ENCODE data around the gene TBC1D10A. TPM values are rescaled to one million over a fixed set of nuclear protein-coding genes. Genes with fewer than 3 reads are reported as not detected.

Gene TBC1D10A
- total RNA-seq, 1 donor from 2014 or later = 29.6 TPM

GRCh38 chr22:30252411-30253204 is 74.1 kb downstream of the TBC1D10A start:
- no peak overlapping the region for H3K4me3 ChIP-seq
- no peaks in the 10 kb centered on the region for H3K27me3 ChIP-seq
- H3K36me3 ChIP-seq = no peaks in the 10 kb centered on the region
- intact Hi-C loops (cut with DNase I) = no loop called here
- TF ChIP-seq CTCF (IDR thresholded peaks at IDR 0.05) = no peak
- DNase-seq = no peak
- no peaks in the 10 kb centered on the region for H3K9me3 ChIP-seq
- H3K27ac ChIP-seq = no peak overlapping the region
- ATAC-seq = peak; percentile 1
- H3K4me1 ChIP-seq = peaks cover 26% of the 10 kb centered on the region

DNA sequence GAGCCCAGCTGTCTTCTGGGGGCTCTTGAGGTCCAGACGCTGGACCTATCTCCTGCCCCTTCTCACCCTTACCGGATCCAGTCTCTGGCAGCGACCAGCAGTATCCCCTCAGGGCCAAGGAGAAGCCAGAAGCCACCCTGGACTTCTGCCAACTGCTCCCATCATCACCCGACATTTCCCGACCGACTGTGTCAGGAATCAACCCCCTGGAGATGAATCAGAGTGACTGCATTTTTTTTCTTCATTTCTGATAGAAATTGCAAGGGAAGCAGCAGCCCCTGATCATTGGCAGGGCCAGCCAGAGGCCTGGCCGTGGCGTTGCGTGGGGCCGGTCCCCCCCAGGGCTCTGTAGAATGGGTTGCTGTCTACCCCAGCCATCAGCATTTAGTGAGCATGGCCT is 75.0 kb downstream of the TBC1D10A start:
- DNase-seq (no peak), ATAC-seq (no peak)
- H3K4me1 ChIP-seq = peaks cover 29% of the 10 kb centered on the region
- no peaks in the 10 kb centered on the region for H3K9me3 ChIP-seq
- H3K27me3 ChIP-seq = peaks cover 6% of the 10 kb centered on the region
- H3K4me3 ChIP-seq = no peak overlapping the region
- H3K27ac ChIP-seq = no peak overlapping the region
- intact Hi-C loops (cut with DNase I) = no loop called here
- TF ChIP-seq CTCF (IDR thresholded peaks at IDR 0.05) = no peak
- H3K36me3 ChIP-seq = no peaks in the 10 kb centered on the region

GRCh38 chr22:30250661-30251267 is 76.0 kb downstream of the TBC1D10A start:
- intact Hi-C loops (cut with DNase I) = no loop called here
- no peak for DNase-seq
- no peaks in the 10 kb centered on the region for H3K36me3 ChIP-seq
- peaks cover 10% of the 10 kb centered on the region for H3K27me3 ChIP-seq
- TF ChIP-seq CTCF (IDR thresholded peaks at IDR 0.05) = no peak
- peaks cover 28% of the 10 kb centered on the region for H3K4me1 ChIP-seq
- peak; percentile 37 for ATAC-seq
- no peaks in the 10 kb centered on the region for H3K9me3 ChIP-seq
- no peak overlapping the region for H3K4me3 ChIP-seq
- no peak overlapping the region for H3K27ac ChIP-seq

DNA sequence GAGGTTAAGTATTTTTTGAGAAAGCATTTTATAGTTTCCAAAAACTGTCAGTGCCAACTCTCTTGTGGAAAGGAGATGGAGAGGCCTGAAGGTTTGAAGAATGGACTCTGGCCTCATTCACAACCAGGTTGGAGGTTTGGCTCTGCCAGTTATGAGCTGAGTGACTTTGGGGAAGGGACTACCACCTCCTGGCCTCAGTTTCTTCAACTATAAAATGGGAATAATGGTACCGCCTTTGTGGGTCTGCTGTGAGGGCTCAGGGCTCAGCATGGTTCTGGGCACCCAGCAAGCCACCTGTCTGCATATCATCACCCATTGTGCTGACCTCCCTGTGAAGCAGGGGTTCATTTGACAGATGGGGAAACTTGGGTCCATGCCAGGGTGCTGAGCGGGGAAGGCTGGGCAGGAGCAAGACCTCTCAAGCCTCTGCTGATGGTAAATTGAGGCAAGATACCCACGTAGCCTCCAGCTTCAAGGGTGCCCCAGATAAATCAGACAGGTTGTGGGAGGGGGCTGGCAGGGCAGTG is 76.6 kb downstream of the TBC1D10A start:
- ATAC-seq (no peak), DNase-seq (no peak)
- H3K4me1 ChIP-seq = peaks cover 29% of the 10 kb centered on the region
- H3K27me3 ChIP-seq = peaks cover 11% of the 10 kb centered on the region
- H3K36me3 ChIP-seq = no peaks in the 10 kb centered on the region
- H3K27ac ChIP-seq = no peak overlapping the region
- intact Hi-C loops (cut with DNase I) = no loop called here
- H3K4me3 ChIP-seq = no peak overlapping the region
- no peaks in the 10 kb centered on the region for H3K9me3 ChIP-seq
- no peak for TF ChIP-seq CTCF (IDR thresholded peaks at IDR 0.05)

GRCh38 chr22:30249049-30250038 is 77.4 kb downstream of the TBC1D10A start:
- intact Hi-C loops (cut with DNase I) = no loop called here
- no peak for TF ChIP-seq CTCF (IDR thresholded peaks at IDR 0.05)

More at GRCh38 chr22:30249049-30250038, 77.4 kb downstream of the TBC1D10A start:
- ATAC-seq (no peak), DNase-seq (no peak)
- H3K27ac ChIP-seq = no peak overlapping the region
- H3K4me1 ChIP-seq = peaks cover 29% of the 10 kb centered on the region
- H3K27me3 ChIP-seq = peaks cover 11% of the 10 kb centered on the region
- H3K36me3 ChIP-seq = no peaks in the 10 kb centered on the region
- H3K4me3 ChIP-seq = no peak overlapping the region
- no peaks in the 10 kb centered on the region for H3K9me3 ChIP-seq

Data from upper lobe of right lung (tissue), 1 donor.